22Rv1 (cell line): Measurements from ENCODE around the gene TCTN2.

Experiments used
- H3K27ac ChIP-seq: fragments of 450-650 bp; 2 replicates; pipeline ENCODE4 v1.5.1; 2017
- ZFX ChIP-seq: fragments of 450-650 bp; IDR thresholded peaks from 2 replicates; pipeline ENCODE4 v1.6.1; 2017; ENCODE audit warnings: antibody characterized with exemption, borderline replicate concordance
- TF ChIP-seq, protein P1 (sequence below): fragments of 450-650 bp; IDR thresholded peaks from 2 replicates; pipeline ENCODE4 v1.5.1; 2017; ENCODE audit warnings: mild to moderate bottlenecking

The TCTN2 gene

DNA sequence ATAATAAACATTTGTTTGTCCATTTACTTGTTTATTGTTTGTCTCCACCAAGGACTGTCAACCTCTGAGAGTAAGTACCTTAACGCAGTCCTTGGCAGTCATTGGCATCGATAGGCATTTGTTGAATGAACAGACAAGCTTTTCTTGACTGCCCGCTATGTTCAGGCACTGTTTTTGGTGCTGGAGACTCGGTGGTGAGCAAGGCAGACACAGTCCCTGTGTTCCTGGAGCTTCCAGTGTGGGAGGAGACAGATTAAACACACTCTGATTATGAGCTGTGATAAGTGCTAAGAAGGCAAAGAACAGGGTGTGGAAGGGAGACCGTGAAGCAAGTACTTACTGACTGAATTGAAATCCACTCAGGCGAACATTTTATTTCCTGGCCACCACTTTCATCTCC lies 42.5 kb downstream of the TCTN2 start:
- no peak for TF ChIP-seq ZFX
- TF ChIP-seq, protein P1, sequence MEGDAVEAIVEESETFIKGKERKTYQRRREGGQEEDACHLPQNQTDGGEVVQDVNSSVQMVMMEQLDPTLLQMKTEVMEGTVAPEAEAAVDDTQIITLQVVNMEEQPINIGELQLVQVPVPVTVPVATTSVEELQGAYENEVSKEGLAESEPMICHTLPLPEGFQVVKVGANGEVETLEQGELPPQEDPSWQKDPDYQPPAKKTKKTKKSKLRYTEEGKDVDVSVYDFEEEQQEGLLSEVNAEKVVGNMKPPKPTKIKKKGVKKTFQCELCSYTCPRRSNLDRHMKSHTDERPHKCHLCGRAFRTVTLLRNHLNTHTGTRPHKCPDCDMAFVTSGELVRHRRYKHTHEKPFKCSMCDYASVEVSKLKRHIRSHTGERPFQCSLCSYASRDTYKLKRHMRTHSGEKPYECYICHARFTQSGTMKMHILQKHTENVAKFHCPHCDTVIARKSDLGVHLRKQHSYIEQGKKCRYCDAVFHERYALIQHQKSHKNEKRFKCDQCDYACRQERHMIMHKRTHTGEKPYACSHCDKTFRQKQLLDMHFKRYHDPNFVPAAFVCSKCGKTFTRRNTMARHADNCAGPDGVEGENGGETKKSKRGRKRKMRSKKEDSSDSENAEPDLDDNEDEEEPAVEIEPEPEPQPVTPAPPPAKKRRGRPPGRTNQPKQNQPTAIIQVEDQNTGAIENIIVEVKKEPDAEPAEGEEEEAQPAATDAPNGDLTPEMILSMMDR: no peak
- peak overlapping the region; percentile 74 for H3K27ac ChIP-seq

DNA sequence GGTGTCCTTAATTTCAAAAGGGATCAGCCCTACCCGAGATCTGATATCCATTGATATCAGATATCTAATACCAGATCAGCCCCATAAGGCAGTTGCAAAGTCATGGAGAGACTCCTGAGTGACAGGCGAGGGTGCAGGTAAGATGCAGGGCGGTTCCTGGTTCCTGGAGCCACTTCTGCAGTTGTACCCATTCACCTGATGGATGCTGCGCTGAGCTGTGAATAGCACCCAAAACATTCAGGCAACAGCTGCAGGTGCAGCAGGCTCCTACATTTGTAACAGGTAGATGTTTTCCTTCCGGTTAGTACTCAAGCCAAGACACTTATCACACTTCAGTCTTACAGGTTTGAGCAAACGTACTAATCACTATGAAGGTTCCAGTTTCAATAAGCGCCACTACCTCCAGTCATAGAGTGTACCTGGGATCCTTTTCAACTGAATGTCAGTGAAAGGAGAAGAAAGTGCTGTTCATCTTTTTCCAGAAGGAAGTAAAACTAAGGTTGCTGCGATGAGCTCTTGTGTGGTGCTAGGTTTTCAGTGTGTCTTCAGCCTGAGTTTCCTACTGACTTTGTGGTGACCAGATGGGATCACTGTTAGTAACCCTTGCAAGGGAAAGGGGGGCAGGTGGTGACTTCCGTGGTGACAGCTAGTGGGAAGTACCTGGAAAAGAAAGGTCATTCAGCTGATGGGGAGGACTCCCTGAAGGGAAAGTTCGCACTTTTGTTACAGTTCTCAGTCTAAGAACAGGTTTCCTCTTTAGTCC lies 43.1 kb downstream of the TCTN2 start:
- H3K27ac ChIP-seq: peak overlapping the region; percentile 74
- no peak for TF ChIP-seq ZFX
- TF ChIP-seq, protein P1: no peak

- H3K27ac ChIP-seq: no peak overlapping the region
Observed at GRCh38 chr12:123715195-123715594, 44.3 kb downstream of the TCTN2 start.

GRCh38 chr12:123717350-123717749 lies 46.4 kb downstream of the TCTN2 start:
- H3K27ac ChIP-seq: no peak overlapping the region
- no peak for TF ChIP-seq ZFX
- TF ChIP-seq, protein P1: no peak

More at GRCh38 chr12:123715195-123715594, 44.3 kb downstream of the TCTN2 start:
- TF ChIP-seq, protein P1: no peak
- no peak for TF ChIP-seq ZFX

- H3K27ac ChIP-seq: no peak overlapping the region
- TF ChIP-seq ZFX: no peak
- TF ChIP-seq, protein P1: no peak
Observed at GRCh38 chr12:123720141-123720814, 49.4 kb downstream of the TCTN2 start.

DNA sequence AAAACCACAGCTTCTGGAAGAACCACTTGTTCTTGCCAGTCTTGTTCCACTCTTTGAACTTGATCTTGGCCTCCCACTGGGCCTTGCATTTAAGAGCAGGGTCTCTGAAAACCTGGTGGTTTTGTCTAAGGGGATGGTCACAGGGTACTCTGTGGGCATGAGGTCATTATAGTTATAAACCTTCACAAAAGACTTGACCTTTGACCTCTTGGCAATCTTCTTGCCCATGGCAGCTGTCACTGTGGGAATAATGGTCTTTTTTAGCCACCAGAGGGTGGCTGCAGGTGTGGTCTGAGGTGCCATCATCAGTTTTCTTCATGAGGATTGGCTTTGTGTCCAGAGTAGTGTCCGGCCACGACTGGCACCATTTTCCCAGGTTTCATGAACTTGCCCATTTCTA lies 50.3 kb downstream of the TCTN2 start:
- H3K27ac ChIP-seq: no peak overlapping the region
- TF ChIP-seq, protein P1: no peak
- no peak for TF ChIP-seq ZFX

- TF ChIP-seq, protein P1: no peak
- no peak for TF ChIP-seq ZFX
- no peak overlapping the region for H3K27ac ChIP-seq
Observed at GRCh38 chr12:123723011-123723410, 52.1 kb downstream of the TCTN2 start.
